HAP-1 (cell line): Measurements from ENCODE around the gene AMFR.

Experiments
- DNase-seq, 2 experiments: peaks; one replicate each; pipeline ENCODE4 v3.0.0-alpha.2; 2016 to 2020; ENCODE audit warnings: low spot score in 2 of 2
- H3K27me3 ChIP-seq: fragments of 250-450 bp; sonication (Bioruptor Pico); 2 replicates; pipeline ENCODE4 v1.5.1; 2020; ENCODE audit warnings: low read depth, mild to moderate bottlenecking, moderate library complexity
- H3K36me3 ChIP-seq: fragments of 250-450 bp; sonication (Bioruptor Pico); replicated peaks from 2 replicates; pipeline ENCODE4 v1.5.1; 2020; ENCODE audit warnings: mild to moderate bottlenecking
- H3K4me1 ChIP-seq: fragments of 250-450 bp; sonication (Bioruptor Pico); 2 replicates; pipeline ENCODE4 v1.5.1; 2020; ENCODE audit warnings: mild to moderate bottlenecking
- H3K4me3 ChIP-seq: fragments of 250-450 bp; sonication (Bioruptor Pico); 2 replicates; pipeline ENCODE4 v1.5.1; 2020; ENCODE audit warnings: mild to moderate bottlenecking, moderate library complexity
- H3K9me3 ChIP-seq: fragments of 250-450 bp; sonication (Bioruptor Pico); 2 replicates; pipeline ENCODE4 v1.5.1; 2020; ENCODE audit warnings: mild to moderate bottlenecking, moderate library complexity
- in situ Hi-C: fragments of 300-500 bp; cut with MboI; formaldehyde crosslinking; loops from 3 replicates; pipeline ENCODE4 v1.14.3; 2020; ENCODE audit warnings: low sequenced_read_pairs, inconsistent platforms, mixed read lengths

The AMFR gene

DNA sequence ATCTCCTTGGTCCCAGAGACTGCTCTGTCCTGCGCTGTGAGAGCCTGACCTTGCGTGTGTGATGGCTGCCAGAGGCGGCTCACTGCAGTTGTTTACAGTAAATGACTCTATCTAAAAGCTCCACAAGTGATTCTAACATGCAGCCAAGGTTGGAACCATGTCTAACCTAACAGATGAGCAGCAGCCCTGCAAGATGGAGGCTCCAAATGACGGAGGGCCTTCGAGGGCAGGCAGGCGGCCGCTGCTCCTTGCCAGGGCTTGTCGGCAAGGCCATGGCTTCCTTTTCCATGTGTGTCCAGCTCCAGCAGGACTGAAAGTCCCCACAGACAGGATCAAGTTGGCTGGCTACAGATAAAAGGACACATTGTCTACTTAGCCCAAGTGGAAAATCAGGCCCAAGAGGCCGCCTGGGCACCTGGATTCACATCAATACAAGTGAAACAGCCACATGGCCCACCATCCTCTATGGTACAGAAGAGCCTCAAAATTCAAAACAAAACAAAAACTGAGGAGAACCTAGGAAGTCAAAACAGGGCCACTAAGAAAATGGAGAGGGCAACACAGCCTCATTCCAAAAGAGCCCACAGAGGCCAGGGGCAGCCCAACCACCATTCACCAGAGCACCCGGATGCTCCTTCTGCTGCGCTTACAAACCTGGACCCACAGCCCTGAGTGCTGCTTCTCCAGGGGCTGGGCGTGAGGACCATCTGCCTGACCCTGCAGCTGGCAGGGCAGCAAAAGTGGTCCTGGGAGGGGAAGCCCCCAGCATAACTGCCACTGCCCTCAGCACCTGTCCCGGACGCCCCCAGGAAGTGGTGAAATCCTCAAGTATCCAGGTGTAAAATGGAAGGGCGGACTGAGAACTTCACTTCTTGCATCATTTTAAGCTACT lies 65.0 kb downstream of the AMFR start:
- Histone ChIP-seq H3K4me1 (peaks cover 15% of the 10 kb centered on the region), H3K4me3 (no peak overlapping the region), H3K36me3 (peaks cover 17% of the 10 kb centered on the region), H3K27me3 (no peaks in the 10 kb centered on the region), H3K9me3 (no peaks in the 10 kb centered on the region)
- in situ Hi-C loops, result no loop called here
- peak in 1 of 2 experiments; percentile 3 for DNase-seq

DNA sequence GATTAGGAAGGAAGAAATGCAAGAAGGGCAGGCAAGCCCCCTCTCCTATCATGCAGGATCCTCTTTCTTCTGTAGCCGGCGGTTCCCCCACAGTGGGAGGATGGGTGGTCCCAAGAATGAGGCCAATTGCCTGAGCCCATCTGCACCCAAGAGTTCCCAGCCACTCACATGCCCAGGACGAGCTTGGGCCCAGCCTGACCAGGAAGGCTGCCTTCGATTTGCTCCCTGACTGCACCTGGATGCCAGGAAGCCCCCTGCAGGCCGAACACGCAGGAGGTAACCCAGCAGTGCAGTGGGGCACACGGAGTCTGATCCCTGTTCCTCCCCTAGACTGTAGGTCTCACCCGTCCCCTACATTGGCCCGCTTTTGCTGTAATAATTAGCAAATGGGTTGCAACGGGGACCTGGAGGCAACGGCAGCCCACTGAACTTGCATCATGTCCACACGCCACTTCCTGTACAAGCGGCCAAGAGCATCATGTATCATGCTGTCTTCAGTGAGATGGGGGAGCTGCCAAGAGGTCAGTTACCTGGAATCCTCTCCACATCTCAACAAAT lies 67.5 kb downstream of the AMFR start:
- H3K4me3 ChIP-seq, result no peak overlapping the region
- peak in 1 of 2 experiments; percentile 26 for DNase-seq
- peaks cover 15% of the 10 kb centered on the region for H3K4me1 ChIP-seq
- H3K36me3 ChIP-seq, result peaks cover 6% of the 10 kb centered on the region
- H3K27me3 ChIP-seq, result no peaks in the 10 kb centered on the region
- no peaks in the 10 kb centered on the region for H3K9me3 ChIP-seq
- in situ Hi-C loops, result no loop called here

DNA sequence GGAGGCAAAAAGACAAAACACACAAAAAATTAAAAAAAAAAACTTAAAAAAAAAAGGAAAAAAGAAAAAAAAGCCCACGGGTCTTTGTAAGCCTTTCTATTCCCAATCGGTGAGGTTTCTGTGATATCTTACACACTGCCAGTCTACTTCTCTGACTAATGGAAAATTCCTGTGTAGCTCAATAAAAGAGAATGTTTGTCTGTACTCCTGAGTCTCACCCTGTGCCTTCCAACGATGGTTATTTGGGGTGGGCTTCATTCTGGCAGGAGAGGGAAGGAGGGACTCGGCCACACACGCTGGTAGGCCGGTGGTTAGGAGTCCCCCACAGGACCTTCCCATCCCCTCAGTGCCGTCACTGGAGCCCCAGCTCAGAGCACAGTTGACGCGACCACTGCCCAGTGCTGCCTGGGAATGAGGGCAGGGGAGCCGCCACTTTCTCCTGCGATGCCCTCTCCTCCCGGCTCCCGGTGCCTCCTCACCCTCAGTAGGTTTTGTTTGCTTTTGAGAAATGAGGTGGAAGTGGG lies 68.0 kb downstream of the AMFR start:
- peaks cover 15% of the 10 kb centered on the region for H3K4me1 ChIP-seq
- H3K4me3 ChIP-seq, result no peak overlapping the region; the same call in 1 of the 2 replicates
- peaks cover 2% of the 10 kb centered on the region for H3K36me3 ChIP-seq
- no peaks in the 10 kb centered on the region for H3K27me3 ChIP-seq
- DNase-seq, result peak in 1 of 2 experiments; percentile 10
- in situ Hi-C loops, result no loop called here
- H3K9me3 ChIP-seq, result no peaks in the 10 kb centered on the region

DNA sequence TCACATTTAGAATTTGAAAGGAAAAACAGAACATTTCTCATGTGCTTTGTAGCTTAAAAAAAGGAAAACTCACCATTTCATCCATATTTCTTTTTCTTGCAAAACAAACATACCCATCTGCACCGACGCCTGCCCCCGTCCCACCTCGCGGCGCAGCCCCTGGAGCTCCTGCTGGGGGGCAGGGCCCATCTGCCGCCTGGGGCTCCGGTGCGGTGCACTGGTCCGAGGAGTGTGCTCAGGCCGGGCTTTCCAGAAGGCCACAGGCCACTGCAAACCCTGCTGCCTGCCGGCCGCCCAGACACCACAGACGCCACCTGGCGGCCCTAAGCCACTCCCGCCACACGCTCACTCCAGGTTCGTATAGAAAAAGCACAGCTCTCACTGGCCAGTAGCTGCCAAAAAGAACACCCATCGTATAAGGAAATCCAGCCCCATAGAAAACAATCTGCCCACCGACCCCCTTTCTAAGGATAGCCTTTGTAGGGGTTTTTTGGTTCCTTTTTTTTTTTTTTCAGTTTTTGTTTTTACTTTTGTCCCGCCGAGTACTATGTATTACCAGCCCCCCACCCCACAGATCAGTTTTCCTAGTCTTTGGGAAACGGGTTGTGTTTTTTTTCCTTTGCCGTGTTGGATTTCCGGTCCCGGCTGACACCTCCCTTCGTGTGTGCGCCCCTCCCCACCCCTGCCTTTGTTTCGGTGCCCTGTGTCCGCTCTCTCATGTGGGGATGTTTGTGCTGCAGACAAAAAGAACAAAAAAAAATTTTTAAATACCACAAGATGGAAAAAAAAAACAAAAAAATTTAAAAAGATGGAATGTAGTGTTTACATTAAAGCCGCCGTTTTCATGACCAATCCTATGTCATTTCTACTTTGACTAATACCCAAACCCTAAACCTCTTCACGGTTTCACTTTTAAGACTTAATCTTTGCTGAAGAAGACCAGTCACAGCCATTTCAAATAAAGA lies 68.8 kb downstream of the AMFR start:
- Histone ChIP-seq H3K4me1 (peaks cover 15% of the 10 kb centered on the region), H3K4me3 (peak overlapping the region; percentile 15), H3K27me3 (no peaks in the 10 kb centered on the region), H3K36me3 (no peaks in the 10 kb centered on the region), H3K9me3 (no peaks in the 10 kb centered on the region)
- in situ Hi-C loops, result no loop called here
- peak; percentile 88 to 89 for DNase-seq

DNA sequence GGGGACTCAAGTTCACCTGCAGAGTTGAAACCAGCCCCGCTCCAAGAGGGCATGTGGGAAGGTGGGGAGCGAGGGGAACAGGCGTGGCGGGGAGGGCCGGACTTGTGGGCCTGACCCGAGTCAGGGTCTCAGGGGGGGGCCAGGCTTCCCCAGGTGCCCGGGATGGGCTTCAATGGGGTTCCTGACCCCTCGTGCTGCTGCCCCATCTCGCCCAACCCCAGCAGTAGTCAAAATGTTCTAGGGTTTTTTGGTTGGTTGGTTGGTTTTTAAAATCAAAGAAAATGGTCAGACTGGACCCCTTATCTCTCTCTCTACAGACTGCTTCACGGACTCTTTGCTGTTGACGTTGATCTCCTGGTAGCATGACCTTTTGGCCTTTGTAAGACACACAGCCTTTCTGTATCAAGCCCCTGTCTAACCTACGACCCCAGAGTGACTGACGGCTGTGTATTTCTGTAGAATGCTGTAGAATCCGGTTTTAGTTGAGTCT lies 69.5 kb downstream of the AMFR start:
- in situ Hi-C loops, result no loop called here
- DNase-seq, result peak in 1 of 2 experiments; percentile 5

DNA sequence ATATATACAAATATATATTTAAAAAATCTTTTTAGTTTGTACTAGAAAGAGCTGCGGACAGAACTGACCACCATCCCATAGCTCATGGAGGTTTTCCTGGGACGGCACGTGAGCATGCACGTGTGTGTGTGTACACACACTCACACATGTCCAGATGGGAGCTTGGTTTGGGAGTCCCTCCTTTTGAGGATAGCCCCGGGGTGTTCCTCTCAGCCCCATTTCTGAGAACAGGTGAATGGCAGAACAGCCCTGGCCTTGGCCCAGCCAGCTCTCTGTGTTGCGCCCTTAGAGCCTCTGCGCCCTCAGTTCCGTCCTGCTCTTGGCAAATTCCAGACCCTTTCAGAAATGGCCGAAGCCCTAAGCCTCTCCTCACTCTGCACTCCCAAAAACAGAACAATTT lies 70.1 kb downstream of the AMFR start:
- Histone ChIP-seq H3K27me3 (no peaks in the 10 kb centered on the region), H3K4me3 (no peak overlapping the region), H3K4me1 (peaks cover 15% of the 10 kb centered on the region), H3K36me3 (no peaks in the 10 kb centered on the region), H3K9me3 (no peaks in the 10 kb centered on the region)
- in situ Hi-C loops, result no loop called here
- peak in 1 of 2 experiments; percentile 6 for DNase-seq

More for the DNA sequence above, 69.5 kb downstream of the AMFR start:
- no peaks in the 10 kb centered on the region for H3K27me3 ChIP-seq
- H3K9me3 ChIP-seq, result no peaks in the 10 kb centered on the region
- H3K36me3 ChIP-seq, result no peaks in the 10 kb centered on the region
- no peak overlapping the region; the same call in 1 of the 2 replicates for H3K4me3 ChIP-seq
- peaks cover 15% of the 10 kb centered on the region for H3K4me1 ChIP-seq

DNA sequence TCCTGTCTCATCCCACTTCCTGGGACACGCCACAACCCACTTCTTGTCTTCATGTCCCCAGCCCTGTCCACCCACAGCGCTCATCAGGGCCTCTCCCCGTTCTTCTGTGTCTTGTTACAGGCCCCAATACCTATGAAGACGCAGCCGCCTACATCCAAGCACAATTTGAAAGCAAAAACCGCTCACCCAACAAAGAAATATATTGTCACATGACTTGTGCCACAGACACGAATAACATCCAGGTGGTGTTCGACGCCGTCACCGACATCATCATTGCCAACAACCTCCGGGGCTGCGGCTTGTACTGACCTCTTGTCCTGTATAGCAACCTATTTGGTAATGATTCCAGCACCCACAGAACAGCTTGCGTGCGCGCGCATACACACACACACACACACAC lies 70.6 kb downstream of the AMFR start:
- Histone ChIP-seq H3K9me3 (no peaks in the 10 kb centered on the region), H3K27me3 (no peaks in the 10 kb centered on the region), H3K36me3 (no peaks in the 10 kb centered on the region), H3K4me3 (no peak overlapping the region), H3K4me1 (peaks cover 15% of the 10 kb centered on the region)
- peak in 1 of 2 experiments; percentile 2 for DNase-seq
- in situ Hi-C loops, result no loop called here

DNA sequence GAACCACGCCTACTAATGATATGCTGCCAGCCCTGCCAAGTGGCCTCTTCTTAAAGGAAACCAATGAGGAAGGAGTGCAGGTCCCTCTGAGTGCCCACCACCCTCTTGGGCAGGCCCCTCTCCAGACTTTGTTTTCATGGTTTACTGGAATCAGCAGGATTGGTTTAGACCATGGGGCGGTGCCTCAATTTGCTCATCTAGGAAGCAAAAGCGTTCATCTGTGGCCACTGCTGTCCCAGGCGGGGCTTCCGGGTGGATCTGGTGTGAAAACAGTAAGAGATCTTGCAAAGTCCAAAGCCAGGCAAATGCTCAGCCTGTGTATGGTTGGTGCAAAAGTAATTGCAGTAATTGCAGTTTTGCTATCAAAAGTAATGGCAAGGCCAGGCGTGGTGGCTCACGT lies 71.3 kb downstream of the AMFR start:
- peaks cover 15% of the 10 kb centered on the region for H3K4me1 ChIP-seq
- in situ Hi-C loops, result no loop called here
- H3K27me3 ChIP-seq, result no peaks in the 10 kb centered on the region
- no peaks in the 10 kb centered on the region for H3K9me3 ChIP-seq
- no peaks in the 10 kb centered on the region for H3K36me3 ChIP-seq
- no peak overlapping the region for H3K4me3 ChIP-seq
- DNase-seq, result peak in 1 of 2 experiments; percentile 5

DNA sequence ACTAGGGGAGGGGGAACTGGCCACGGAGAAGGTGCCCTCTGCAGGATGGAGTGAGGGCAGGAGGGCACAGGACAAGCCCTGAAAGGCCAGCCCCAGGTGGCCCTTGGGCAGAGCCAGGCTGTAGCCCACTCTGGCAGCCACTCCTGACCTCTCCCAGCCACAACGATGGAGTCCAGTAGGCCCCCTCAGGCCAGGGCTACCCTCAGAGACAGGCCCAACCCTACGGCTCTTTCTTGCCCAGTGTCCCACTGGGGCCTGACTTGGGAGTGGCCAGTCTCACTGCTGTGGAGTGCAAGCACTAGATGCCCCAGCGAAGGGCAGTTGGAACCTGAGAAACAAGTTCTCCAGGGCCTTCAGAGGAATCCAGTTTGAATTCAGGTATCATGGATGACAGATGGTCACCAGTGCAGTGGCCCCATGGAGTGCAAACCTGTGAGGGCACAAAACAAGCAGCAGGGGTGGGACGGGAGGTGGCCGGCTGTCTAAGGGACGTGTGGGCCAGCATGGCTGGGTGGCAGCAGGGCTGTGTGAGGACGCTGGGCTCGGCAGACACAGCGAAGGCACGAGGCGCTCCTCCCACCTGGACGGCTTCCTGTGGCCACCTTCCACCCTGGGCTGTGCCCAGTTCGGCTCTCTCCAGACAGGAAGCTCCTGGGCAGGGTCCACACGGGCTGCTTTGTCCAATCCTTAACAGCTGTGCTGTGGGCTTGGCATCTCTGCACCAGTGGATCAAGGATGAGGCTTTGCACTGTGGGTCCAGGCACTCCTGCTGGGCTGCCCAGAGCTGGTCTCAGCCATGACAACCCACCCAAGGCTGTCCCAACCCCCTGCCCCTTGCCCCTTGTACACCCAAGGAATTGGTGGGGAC lies 72.1 kb downstream of the AMFR start:
- Histone ChIP-seq H3K4me1 (peaks cover 15% of the 10 kb centered on the region), H3K4me3 (no peak overlapping the region), H3K27me3 (no peaks in the 10 kb centered on the region), H3K36me3 (no peaks in the 10 kb centered on the region), H3K9me3 (no peaks in the 10 kb centered on the region)
- peak in 1 of 2 experiments; percentile 6 for DNase-seq
- in situ Hi-C loops, result no loop called here

DNA sequence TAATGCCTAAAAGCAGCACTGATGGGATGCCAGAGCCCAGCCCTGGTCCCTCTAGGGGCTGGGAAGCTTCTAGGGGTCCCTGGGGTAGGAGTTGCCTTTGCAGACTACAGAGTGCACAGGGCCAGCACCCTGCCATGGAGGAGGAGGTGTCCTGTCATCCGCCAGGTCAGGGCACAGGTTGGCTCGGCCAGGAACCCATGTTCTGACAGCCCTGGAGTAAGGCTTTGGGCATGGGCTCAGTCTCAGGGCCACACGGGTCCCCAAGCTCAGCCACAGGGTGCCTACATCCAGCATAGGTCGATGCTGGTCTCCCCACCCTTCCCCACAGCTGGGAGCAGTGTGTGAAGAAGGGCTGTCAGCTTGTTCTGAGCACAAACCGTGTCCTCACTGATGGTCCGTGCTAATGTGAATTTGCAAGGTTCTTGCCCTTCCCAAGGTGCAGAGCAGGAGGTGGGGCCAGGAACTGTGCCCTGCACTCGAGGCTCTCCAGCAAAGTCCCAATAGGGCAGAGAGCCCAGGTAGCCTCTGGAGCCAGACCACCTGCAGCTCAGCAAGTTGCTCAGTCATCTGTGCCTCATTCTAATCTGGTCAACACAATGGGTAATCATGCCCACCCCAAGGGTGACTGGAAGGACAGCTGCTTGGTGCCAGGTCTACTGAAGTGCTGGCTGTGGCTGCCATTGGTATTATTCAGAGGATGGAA lies 72.8 kb downstream of the AMFR start:
- DNase-seq, result no peak
- H3K9me3 ChIP-seq, result no peaks in the 10 kb centered on the region
- in situ Hi-C loops, result no loop called here
- H3K4me1 ChIP-seq, result peaks cover 15% of the 10 kb centered on the region
- no peak overlapping the region for H3K4me3 ChIP-seq
- H3K36me3 ChIP-seq, result no peaks in the 10 kb centered on the region
- no peaks in the 10 kb centered on the region for H3K27me3 ChIP-seq

DNA sequence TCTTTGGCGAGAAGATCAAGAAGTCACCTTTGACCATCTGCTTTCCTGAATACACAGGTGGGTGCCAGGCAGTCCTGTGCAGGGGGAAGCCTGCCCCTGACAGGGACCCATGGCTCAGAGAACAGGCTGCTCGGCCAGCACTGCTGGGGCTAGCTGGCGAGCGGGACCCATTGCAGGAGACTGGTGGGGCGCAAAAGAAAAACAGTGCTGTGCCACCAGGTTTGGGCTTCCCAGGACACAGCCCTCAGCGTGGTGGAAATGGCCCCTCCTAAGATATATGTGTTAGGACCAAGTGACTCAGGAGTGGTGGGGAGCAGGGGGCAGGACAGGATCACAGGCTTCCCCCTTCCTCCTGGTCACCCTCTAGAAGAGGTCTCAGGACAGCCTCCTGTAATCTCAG lies 73.9 kb downstream of the AMFR start:
- H3K36me3 ChIP-seq, result no peaks in the 10 kb centered on the region
- H3K9me3 ChIP-seq, result no peaks in the 10 kb centered on the region
- DNase-seq, result no peak
- no peaks in the 10 kb centered on the region for H3K27me3 ChIP-seq
- in situ Hi-C loops, result no loop called here
- H3K4me1 ChIP-seq, result peaks cover 6% of the 10 kb centered on the region
- no peak overlapping the region for H3K4me3 ChIP-seq
